ENCODE measurements around the gene PPP4R1.
A peak's percentile ranks its signal among the peaks of the same experiment; 100 is the strongest.

PPP4R1 gene

DNA sequence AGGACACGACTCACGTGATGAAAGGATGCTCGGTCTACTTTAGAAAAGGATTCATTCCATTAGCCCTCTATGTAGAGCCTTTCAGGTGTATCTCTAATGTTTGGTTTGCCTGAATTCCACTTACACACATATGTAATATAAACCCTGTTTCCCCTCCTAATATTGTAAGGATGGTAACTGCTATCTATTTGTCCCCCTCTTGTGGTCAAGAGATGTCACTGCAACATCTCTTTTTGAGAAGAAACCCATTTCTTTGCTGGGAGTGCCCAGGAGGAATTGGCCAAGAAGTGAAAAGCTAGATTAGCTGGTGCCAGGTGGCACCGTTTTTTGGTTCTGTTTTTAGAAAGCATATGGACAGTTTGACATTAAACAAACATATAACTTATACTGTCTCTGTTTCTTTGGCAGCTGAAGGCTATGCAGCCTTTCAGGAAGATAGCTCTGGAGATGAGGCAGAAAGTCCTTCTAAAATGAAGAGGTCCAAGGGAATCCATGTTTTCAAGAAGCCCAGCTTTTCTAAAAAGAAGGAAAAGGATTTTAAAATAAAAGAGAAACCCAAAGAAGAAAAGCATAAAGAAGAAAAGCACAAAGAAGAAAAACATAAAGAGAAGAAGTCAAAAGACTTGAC is 97.8 kb downstream of the PPP4R1 start:
- DNase-seq (ENCODE audit: extremely low read depth, insufficient read length), result no peak
- TF ChIP-seq, protein P1, sequence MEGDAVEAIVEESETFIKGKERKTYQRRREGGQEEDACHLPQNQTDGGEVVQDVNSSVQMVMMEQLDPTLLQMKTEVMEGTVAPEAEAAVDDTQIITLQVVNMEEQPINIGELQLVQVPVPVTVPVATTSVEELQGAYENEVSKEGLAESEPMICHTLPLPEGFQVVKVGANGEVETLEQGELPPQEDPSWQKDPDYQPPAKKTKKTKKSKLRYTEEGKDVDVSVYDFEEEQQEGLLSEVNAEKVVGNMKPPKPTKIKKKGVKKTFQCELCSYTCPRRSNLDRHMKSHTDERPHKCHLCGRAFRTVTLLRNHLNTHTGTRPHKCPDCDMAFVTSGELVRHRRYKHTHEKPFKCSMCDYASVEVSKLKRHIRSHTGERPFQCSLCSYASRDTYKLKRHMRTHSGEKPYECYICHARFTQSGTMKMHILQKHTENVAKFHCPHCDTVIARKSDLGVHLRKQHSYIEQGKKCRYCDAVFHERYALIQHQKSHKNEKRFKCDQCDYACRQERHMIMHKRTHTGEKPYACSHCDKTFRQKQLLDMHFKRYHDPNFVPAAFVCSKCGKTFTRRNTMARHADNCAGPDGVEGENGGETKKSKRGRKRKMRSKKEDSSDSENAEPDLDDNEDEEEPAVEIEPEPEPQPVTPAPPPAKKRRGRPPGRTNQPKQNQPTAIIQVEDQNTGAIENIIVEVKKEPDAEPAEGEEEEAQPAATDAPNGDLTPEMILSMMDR (IDR thresholded peaks at IDR 0.05; ENCODE audit: insufficient read depth, low read length, poor library complexity, severe bottlenecking), result peak; percentile 80
- H3K36me3 ChIP-seq (ENCODE audit: control insufficient read depth, insufficient read depth, low read length), result no peaks in the 10 kb centered on the region; the same call in none of the 2 replicates
- no peaks in the 10 kb centered on the region for H3K27me3 ChIP-seq (replicated peaks; ENCODE audit: control insufficient read depth, insufficient read depth, low read length)
- no peak overlapping the region for H3K4me3 ChIP-seq (replicated peaks; ENCODE audit: low read depth, low read length)

DNA sequence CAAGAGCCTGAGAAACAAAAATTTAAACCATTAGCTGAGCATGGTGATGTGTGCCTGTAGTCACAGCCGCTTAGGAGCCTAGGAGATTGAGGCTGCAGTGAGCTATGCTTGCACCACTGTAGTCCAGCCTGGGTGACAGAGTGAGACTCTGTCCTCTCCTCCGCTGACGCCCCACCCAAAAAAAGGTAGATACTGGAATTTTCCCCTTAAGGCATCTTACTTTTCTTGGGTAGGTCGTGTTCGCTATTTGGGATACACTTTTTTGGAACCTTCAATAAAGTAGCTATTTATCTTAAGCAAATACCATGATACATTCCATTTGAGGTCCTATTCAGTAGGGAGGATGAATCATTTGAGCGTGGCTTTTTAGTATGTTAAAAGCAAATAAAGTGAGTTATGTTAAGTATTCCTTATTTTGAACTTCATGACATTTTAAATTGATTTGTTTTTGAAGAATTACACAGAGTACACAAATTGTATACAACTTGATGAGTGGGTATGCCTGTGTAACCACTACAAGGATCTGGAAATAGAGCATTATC is 100.3 kb downstream of the PPP4R1 start:
- no peak for DNase-seq (ENCODE audit: extremely low read depth, insufficient read length)
- Histone ChIP-seq H3K4me3 (replicated peaks; ENCODE audit: low read depth, low read length) (no peak overlapping the region), H3K36me3 (ENCODE audit: control insufficient read depth, insufficient read depth, low read length) (no peaks in the 10 kb centered on the region; the same call in none of the 2 replicates), H3K27me3 (replicated peaks; ENCODE audit: control insufficient read depth, insufficient read depth, low read length) (no peaks in the 10 kb centered on the region)
- TF ChIP-seq, protein P1 (IDR thresholded peaks at IDR 0.05; ENCODE audit: insufficient read depth, low read length, poor library complexity, severe bottlenecking), result no peak

DNA sequence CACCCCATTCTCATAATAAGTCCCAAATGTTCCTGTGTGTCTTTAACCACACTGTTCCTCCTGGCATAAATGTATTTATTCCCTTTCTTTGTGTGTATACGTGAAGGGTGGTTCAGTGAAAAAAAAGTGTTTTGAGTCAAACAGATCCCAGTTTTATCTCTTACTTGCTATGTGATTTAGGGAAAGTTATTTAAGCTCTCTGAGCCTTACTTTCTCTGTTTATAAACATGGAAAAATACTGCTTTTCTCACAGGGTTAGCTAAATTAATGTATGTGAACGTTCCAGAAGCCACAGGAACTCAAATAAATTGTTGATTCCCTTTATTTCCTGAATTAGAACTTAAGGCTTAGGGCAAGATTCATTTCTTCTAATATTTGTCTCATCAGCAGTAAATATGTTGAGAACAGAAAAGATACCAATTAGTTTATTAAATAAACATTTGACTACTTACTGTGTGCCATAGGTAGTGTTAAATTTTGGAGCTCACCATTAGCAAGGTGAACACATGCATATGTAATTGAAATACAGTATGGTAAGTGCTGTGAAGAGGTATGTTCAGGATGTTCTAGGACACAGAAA is 105.8 kb downstream of the PPP4R1 start:
- H3K4me3 ChIP-seq (replicated peaks; ENCODE audit: low read depth, low read length), result no peak overlapping the region
- TF ChIP-seq, protein P1 (IDR thresholded peaks at IDR 0.05; ENCODE audit: insufficient read depth, low read length, poor library complexity, severe bottlenecking), result no peak
- H3K36me3 ChIP-seq (ENCODE audit: control insufficient read depth, insufficient read depth, low read length), result no peaks in the 10 kb centered on the region; the same call in 1 of the 2 replicates
- DNase-seq (ENCODE audit: extremely low read depth, insufficient read length), result no peak
- no peaks in the 10 kb centered on the region for H3K27me3 ChIP-seq (replicated peaks; ENCODE audit: control insufficient read depth, insufficient read depth, low read length)

DNA sequence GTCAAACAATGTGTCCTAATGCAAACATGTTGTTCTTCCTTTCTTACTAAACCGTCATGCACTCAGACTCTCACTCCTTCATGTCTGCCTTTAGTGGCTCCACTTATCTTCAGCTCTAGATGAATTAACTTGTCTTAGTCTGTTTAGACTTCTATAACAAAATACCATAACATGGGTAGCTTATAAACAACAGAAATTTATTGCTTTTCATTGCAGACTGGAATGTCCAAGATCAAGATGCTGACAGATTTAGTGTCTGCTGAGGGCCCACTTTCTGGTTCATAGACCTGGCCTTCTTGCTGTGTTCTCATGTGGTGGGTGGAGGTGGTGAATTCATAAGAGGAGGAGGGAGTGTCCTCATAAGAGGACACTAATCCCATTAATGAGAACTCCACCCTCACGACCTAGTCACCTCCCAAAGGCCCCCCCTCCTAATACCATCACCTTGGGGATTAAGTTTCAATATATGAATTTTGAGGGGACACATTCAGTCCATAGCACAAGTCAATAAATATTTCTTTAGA is 106.7 kb downstream of the PPP4R1 start:
- no peaks in the 10 kb centered on the region for H3K27me3 ChIP-seq (replicated peaks; ENCODE audit: control insufficient read depth, insufficient read depth, low read length)
- TF ChIP-seq, protein P1 (IDR thresholded peaks at IDR 0.05; ENCODE audit: insufficient read depth, low read length, poor library complexity, severe bottlenecking), result no peak
- H3K36me3 ChIP-seq (ENCODE audit: control insufficient read depth, insufficient read depth, low read length), result no peaks in the 10 kb centered on the region
- no peak overlapping the region for H3K4me3 ChIP-seq (replicated peaks; ENCODE audit: low read depth, low read length)
- no peak for DNase-seq (ENCODE audit: extremely low read depth, insufficient read length)

DNA sequence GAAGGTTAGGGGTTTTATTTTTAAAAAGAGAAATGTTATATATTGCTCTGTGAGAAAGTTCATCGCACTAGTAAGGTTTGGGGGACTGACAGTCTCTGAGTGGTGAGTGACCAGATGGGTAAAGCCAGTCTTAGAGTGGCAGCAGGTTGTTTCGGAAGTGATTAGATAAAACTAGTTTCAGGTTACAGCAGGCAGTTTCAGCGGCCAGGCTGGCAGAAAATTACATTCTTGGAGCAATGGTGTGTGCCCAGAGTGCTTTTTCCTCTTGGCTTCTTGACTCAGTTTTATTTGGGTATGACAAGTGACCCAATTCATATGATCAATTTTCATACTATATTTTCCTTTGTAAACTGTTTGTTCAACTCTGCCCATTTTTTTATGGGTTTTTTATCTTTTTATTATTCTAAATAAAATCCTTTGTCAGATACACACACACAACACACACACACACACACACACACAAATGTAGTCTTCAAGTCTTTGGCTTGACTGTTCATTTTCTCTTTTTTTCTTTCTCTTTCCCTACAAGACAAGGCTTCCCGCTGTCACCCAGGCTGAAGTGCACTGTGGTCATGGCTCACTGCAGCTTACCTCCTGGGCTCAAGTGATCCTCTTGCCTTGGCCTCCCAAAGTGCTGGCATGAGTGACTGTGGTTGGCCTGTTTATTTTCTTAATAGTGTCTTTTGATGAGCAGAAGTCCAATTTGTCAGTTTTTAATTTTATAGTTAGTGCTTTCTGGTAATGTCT is 108.1 kb downstream of the PPP4R1 start:
- TF ChIP-seq, protein P1 (IDR thresholded peaks at IDR 0.05; ENCODE audit: insufficient read depth, low read length, poor library complexity, severe bottlenecking), result no peak
- Histone ChIP-seq H3K36me3 (ENCODE audit: control insufficient read depth, insufficient read depth, low read length) (no peaks in the 10 kb centered on the region), H3K27me3 (replicated peaks; ENCODE audit: control insufficient read depth, insufficient read depth, low read length) (no peaks in the 10 kb centered on the region), H3K4me3 (replicated peaks; ENCODE audit: low read depth, low read length) (no peak overlapping the region)
- peak; percentile 10 for DNase-seq (ENCODE audit: extremely low read depth, insufficient read length)

All from GM06990 (cell line).